GM12864 (cell line): ENCODE results near the gene POMGNT1.
"Not testable (repeated sequence)": the region's sequence is repeated elsewhere in the genome, so short reads cannot be mapped to it uniquely, and the experiment has no call there.

ENCODE experiments used
- DNase-seq: peaks from one replicate; pipeline ENCODE4 v3.0.0-alpha.2; 2011; ENCODE audit warnings: low read depth
- H3K4me3 ChIP-seq: 2 replicates; pipeline ENCODE4 v1.5.1; 2011; ENCODE audit warnings: mild to moderate bottlenecking, low read depth, low read length, control low read depth
- TF ChIP-seq, protein P1 (sequence below): IDR thresholded peaks from 2 replicates; pipeline ENCODE4 v1.5.1; 2011; ENCODE audit warnings: low read depth, mild to moderate bottlenecking, moderate library complexity, low read length, control low read depth, inconsistent platforms; ENCODE audit errors: missing control alignments

Gene POMGNT1

DNA sequence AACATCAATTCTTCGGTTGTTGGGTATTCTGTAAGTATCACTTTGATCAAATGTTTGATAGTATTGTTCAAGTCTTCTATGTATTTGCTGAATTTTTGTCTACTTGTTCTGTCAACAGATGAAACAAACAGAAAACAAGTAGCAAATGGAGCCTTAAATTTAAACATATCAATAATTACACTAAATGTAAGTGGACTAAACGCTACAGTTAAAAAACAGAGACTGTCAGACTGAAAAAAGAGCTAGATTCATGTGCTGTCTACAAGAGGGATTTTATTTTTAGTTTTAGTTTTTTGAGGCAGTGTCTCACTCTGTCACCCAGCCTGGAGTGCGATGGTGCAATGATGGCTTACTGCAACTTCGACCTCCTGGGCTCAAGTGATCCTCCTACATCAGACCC lies 38.6 kb upstream of the POMGNT1 start:
- no peak for DNase-seq
- H3K4me3 ChIP-seq = no peak overlapping the region
- TF ChIP-seq, protein P1, sequence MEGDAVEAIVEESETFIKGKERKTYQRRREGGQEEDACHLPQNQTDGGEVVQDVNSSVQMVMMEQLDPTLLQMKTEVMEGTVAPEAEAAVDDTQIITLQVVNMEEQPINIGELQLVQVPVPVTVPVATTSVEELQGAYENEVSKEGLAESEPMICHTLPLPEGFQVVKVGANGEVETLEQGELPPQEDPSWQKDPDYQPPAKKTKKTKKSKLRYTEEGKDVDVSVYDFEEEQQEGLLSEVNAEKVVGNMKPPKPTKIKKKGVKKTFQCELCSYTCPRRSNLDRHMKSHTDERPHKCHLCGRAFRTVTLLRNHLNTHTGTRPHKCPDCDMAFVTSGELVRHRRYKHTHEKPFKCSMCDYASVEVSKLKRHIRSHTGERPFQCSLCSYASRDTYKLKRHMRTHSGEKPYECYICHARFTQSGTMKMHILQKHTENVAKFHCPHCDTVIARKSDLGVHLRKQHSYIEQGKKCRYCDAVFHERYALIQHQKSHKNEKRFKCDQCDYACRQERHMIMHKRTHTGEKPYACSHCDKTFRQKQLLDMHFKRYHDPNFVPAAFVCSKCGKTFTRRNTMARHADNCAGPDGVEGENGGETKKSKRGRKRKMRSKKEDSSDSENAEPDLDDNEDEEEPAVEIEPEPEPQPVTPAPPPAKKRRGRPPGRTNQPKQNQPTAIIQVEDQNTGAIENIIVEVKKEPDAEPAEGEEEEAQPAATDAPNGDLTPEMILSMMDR = no peak

DNA sequence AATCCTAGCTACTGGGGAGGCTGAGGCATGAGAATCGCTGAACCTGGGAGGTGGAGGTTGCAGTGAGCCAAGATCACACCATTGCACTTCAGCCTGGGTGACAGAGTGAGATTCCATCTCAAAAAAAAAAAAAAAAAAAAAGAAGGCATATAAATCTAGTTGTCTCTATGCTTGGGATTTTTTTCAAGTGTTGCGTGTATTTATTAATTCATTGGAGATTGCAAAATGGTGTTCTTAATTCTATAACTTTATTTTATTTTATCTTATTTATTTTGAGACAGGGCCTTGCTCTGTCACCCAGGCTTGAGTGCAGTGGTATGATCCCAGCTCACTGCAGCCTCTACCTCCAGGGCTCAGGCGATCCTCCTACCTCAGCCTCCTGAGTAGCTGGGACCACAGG lies 33.0 kb upstream of the POMGNT1 start:
- DNase-seq, H3K4me3 ChIP-seq: not testable (repeated sequence)

GRCh38 chr1:46224966-46225365 lies 26.7 kb upstream of the POMGNT1 start:
- DNase-seq = no peak
- TF ChIP-seq, protein P1 = no peak
- H3K4me3 ChIP-seq = no peak overlapping the region

- TF ChIP-seq, protein P1 = peak; percentile 92
- DNase-seq = peak; percentile 65
- no peak overlapping the region for H3K4me3 ChIP-seq
These were observed 25.3 kb upstream of the POMGNT1 start for GRCh38 chr1:46223472-46223943.

GRCh38 chr1:46223055-46223454 lies 24.8 kb upstream of the POMGNT1 start:
- not testable (repeated sequence) for DNase-seq, H3K4me3 ChIP-seq

GRCh38 chr1:46221749-46222148 lies 23.5 kb upstream of the POMGNT1 start:
- DNase-seq = no peak
- TF ChIP-seq, protein P1 = no peak

DNA sequence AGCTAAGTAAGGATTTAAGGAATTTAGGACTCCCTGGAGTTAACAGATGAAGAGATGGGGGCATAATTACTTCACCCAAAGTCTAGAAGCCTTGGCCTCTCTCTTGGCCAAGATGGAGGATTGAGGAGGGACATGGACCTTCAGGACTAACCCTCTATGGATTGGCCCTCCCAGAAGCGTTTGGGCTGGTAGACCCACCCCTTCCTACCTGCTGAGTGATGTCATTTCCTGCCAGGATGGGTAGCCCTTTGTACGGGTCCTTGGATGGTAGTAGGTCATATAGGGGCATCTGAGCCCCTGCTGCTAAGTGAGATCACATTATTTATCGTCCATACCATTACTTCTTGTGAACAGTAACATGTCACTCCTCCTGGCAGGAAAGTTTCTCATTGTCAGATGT lies 22.6 kb upstream of the POMGNT1 start:
- TF ChIP-seq, protein P1 = no peak
- no peak overlapping the region for H3K4me3 ChIP-seq
- DNase-seq = no peak

More at GRCh38 chr1:46221749-46222148, 23.5 kb upstream of the POMGNT1 start:
- no peak overlapping the region for H3K4me3 ChIP-seq

GRCh38 chr1:46219551-46220520 lies 21.6 kb upstream of the POMGNT1 start:
- TF ChIP-seq, protein P1 = no peak
- no peak overlapping the region for H3K4me3 ChIP-seq
- no peak for DNase-seq
